GM04503 (cell line): ENCODE data around the gene MTCL1.

Experiments
- DNase-seq: peaks from one replicate; pipeline ENCODE4 v3.0.0-alpha.2; 2012; ENCODE audit warnings: low read depth

MTCL1 gene

DNA sequence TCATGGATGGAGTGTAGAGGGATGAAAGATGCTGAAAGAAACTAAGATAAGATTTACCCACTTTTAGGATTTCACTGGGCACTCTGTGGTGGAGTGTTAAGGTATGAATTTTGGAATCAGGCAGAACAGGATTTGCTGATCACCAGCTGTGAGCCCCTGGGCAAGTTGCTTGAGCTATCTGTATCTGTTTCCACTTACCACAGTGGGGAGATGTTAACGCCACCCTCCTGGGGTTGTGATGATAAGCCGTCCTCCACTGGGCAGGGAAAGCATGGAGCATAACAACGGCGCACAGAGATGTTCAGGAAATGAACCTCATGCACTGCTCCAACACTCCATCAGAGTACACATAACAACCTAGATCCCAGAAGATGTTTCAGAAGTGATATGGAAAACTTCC lies 160.6 kb downstream of the MTCL1 start:
- DNase-seq, result no peak

DNA sequence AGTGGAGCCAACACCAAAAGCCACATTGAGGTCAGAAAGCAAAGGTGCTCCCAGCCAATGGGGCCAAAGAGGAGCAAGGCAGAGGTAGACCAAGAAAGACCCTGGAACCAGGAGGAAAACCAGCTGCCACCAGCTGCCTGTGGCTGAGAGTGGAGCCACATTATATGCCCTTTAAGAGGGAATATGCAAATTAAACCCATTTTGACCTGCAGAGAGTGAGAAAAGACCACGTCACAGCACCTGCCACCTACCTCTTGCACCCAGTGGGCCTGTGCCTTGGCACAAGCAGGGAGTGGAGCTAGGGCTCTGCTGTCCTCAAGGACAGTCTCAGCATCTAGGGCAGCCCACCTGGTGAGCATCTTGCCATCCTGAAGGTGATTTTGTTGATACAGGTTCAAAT lies 161.3 kb downstream of the MTCL1 start:
- no peak for DNase-seq

DNA sequence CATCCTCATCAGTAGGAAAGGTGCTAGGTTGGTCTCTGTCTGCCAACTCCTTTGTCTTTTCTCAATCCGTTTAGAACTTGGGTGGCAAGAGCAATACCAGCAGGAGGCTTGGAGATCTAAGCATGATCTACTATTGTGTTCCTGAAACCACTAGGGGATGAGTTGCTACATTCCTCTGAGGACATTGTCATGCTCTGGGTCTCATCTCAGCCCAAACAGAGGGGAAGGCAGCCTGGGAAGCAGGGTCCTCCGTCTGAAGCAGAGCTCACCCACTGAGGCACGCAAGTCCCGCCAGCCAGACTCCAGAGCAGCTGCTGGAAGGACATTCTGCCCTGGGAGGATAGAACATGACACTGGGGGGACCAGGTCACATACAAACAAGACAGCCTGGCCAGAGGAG lies 162.9 kb downstream of the MTCL1 start:
- no peak for DNase-seq

DNA sequence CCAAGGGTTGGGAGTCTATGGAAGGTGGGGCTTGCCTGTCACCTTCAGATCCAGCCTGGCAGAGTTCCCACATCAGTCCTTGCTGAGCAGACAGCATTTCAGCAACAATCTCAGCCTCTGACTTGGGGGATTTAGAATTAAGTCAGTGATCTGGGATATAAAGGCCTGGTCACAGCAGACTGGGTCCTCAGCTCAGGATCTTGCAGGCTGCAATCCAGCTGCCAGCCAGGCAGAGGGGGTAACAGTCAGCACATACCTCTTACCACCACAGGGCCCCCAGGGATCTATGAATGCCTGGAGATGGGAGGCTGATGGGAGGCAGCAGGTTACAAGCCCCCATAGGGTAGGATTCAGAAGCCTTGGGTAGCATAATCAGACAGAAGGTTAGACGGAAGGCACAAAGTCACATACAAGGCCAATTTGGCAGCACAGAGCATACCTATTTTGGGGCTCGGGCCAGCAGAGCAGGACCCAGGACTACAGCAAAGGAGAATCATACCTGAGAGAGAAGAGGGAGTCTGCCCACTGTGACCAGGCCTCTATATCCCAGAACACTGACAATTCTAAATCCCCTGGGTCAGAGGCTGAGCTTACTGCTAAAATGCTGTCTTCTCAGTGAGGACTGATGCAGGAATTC lies 163.5 kb downstream of the MTCL1 start:
- DNase-seq, result no peak

GRCh38 chr18:8869696-8870095 lies 164.3 kb downstream of the MTCL1 start:
- no peak for DNase-seq

DNA sequence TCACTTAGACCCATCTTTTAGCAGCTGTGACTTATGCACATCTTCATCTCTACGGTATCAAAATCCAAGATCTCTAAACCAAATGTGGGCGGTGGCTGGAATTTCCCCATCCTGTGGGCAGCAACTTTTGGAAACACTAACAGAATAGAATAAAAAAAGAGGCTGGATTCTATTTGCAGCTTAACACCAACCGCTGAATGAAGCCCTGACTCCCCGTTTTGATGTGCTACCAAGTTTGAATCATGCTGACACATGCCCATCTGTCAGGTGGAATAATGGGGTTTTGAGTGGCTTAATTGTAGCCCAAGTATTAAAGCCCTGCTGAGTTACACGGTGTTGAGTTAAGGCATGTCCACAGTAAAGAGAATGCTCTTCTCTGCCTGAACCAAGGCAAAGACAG lies 165.2 kb downstream of the MTCL1 start:
- DNase-seq, result no peak

DNA sequence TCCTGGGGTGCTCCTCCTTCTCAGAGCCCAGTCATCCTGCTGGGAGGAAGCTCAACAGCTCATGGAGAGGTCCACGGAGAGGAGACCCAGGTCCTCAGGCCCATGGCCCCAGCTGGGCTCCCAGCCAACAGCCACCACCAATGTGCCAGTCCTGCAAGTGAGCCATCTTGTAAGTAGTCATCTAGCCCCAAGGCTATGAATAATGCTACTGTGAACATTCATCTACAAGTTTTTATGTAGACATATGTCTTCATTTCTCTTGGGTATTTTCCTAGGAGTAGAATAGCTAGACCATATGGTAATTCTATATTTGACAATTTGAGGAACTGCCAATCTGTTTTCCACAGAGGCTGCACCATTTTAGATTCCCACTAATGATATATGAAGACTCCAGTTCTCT lies 166.1 kb downstream of the MTCL1 start:
- no peak for DNase-seq

DNA sequence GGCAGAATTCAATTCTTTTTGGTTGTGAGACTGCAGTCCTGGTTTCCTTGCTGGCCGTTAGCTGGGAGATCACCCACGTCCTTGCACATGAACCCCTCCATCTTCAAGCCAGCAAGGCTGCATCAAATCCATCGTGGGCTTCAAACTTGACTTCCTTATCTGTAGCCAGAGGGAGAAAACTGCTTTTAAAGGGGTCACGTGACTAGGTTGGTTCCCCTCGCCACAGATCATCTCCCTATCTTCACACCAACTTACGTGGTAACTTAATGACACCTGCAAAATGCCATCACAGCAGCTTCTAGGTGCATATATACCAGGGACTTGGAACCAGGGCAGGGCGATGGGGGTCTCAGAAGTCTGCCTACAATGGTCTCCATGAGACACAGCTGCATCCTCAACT lies 169.5 kb downstream of the MTCL1 start:
- DNase-seq, result no peak

DNA sequence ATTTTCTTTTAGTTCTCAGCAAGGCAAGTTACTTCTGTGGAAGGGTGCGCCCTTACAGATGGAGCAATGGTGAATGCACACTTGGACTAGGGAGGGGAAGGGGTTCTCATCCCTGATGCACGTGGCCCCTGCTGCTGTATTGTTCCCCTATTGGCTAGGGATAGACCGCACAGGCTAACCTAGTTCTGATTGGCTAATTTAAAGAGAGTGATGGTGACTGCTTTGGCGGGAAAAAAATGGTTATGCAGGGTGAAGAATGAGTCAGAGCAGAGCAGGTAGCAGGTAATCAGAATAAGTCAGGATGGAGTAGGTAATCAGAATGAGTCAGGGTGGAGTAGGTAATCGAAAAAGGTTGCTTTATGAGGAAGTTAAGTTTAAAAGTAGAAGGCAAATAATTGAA lies 171.5 kb downstream of the MTCL1 start:
- DNase-seq, result no peak

GRCh38 chr18:8881103-8881502 lies 175.7 kb downstream of the MTCL1 start:
- DNase-seq, result no peak
